T-helper 22 cell (primary cell): Measurements from ENCODE around the gene PSENEN.
"Not testable (repeated sequence)": the region's sequence is repeated elsewhere in the genome, so short reads cannot be mapped to it uniquely, and the experiment has no call there.

Experiments used
- DNase-seq: peaks from one replicate; pipeline ENCODE4 v3.0.0-alpha.2; 2020; ENCODE audit warnings: low read depth

Gene PSENEN

DNA sequence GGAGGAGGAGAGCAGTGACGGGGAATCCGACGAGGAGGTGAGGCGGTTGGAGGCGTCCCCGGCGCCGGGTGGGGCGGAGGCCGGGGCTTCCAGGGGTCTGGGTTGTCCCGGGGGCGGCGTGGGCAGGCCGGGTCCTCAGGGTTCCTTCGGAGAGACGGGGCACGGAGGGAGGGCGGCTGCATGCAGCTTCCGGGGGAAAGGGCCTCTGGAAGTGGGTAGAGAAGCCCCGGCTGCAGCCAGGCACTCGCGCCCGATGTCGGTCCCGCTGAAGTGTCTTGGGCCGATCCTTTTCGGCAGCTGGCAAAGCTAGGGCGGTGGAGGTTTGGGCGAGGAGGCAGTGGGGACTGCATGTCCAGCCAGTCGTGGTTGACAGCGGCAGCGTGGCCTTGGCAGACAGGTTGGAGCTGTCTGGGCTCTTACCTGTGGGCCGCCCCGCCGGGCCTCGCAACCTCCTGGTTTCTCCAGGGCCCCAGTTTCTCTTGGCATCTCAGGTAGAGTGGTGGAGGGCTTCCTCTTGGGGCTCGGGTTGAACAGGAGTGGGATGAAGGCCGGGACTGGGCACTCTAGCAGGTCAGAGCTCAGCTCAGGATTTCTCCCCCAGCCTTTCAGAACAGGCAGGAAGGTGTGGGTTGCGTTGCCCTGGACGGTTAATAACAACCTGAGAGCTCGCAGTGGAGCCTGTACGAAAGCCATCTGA, 27.0 kb upstream of the PSENEN start:
- no peak for DNase-seq

DNA sequence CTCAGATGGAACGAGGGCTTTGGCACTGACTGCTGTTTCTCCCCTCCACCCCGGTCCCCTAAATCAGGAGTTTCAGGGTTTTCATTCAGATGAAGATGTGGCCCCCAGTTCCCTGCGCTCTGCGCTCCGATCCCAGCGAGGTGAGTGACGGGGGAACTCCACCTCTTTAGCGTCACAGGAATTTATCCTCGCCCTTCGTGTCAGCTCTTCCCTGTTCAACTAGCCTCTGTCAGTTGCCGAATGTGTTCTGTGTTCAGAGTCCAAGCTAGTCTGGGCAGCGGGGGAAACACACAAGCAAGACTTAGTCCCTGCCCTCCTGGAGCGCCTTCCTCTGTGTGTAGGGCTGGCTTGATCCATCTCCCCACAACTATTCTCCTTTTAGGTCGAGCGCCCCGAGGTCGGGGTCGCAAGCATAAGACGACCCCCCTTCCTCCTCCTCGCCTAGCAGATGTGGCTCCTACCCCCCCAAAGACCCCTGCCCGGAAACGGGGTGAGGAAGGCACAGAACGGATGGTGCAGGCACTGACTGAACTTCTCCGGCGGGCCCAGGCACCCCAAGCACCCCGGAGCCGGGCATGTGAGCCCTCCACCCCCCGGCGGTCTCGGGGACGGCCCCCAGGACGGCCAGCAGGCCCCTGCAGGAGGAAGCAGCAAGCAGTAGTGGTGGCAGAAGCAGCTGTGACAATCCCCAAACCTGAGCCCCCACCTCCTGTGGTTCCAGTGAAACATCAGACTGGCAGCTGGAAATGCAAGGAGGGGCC, 25.9 kb upstream of the PSENEN start:
- DNase-seq, result no peak

DNA sequence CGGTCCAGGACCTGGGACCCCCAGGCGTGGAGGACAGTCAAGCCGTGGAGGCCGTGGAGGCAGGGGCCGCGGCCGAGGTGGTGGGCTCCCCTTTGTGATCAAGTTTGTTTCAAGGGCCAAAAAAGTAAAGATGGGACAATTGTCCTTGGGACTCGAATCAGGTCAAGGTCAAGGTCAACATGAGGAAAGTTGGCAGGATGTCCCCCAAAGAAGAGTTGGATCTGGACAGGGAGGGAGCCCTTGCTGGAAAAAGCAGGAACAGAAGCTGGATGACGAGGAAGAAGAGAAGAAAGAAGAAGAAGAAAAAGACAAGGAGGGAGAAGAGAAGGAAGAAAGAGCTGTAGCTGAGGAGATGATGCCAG, 25.3 kb upstream of the PSENEN start:
- no peak for DNase-seq

DNA sequence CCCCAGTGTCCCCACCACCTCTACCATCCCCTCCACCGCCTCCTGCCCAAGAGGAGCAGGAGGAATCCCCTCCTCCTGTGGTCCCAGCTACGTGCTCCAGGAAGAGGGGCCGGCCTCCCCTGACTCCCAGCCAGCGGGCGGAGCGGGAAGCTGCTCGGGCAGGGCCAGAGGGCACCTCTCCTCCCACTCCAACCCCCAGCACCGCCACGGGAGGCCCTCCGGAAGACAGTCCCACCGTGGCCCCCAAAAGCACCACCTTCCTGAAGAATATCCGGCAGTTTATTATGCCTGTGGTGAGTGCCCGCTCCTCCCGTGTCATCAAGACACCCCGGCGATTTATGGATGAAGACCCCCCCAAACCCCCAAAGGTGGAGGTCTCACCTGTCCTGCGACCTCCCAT, 24.8 kb upstream of the PSENEN start:
- DNase-seq, result no peak

DNA sequence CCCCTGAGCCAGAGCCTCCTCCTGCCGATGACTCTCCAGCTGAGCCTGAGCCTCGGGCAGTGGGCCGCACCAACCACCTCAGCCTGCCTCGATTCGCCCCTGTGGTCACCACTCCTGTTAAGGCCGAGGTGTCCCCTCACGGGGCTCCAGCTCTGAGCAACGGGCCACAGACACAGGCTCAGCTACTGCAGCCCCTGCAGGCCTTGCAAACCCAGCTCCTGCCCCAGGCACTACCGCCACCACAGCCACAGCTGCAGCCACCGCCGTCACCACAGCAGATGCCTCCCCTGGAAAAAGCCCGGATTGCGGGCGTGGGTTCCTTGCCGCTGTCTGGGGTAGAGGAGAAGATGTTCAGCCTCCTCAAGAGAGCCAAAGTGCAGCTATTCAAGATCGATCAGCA, 24.1 kb upstream of the PSENEN start:
- DNase-seq, result no peak

DNA sequence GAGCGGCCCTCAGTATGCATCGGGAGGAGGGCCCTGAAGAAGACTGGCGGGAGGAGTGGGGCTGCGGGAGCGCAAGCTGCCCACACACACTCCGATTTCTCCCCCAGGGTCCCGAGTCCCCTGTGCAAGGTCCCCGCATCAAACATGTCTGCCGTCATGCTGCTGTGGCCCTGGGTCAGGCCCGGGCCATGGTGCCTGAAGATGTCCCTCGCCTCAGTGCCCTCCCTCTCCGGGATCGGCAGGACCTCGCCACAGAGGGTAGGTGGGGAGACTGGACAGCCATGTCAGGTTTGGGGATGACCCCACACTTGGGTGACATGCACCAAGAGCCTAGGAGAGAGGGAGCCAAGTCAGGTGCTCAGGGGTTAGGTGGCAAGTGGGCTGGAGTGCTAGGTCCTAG, 23.0 kb upstream of the PSENEN start:
- no peak for DNase-seq

DNA sequence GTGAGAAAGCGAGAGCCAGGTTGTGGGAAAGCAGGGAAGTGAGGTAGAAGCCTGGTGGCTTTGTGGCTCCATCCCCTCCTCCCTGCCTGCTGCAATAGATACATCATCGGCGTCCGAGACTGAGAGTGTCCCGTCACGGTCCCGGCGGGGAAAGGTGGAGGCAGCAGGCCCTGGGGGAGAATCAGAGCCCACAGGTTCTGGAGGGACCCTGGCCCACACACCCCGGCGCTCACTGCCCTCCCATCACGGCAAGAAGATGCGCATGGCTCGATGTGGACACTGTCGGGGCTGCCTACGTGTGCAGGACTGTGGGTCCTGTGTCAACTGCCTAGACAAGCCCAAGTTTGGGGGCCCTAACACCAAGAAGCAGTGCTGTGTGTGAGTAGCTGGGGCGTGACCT, 22.6 kb upstream of the PSENEN start:
- no peak for DNase-seq

DNA sequence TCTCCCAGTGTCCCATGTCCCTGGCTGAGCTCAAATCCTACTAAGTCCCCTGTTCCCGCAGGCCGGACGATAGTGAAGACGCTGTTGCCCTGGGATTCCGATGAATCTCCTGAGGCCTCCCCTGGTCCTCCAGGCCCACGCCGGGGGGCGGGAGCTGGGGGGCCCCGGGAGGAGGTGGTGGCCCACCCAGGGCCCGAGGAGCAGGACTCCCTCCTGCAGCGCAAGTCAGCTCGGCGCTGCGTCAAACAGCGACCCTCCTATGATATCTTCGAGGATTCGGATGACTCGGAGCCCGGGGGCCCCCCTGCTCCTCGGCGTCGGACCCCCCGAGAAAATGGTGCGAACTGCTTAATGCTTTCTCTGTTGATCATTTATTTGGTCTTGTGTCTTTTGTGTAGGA, 21.8 kb upstream of the PSENEN start:
- no peak for DNase-seq

DNA sequence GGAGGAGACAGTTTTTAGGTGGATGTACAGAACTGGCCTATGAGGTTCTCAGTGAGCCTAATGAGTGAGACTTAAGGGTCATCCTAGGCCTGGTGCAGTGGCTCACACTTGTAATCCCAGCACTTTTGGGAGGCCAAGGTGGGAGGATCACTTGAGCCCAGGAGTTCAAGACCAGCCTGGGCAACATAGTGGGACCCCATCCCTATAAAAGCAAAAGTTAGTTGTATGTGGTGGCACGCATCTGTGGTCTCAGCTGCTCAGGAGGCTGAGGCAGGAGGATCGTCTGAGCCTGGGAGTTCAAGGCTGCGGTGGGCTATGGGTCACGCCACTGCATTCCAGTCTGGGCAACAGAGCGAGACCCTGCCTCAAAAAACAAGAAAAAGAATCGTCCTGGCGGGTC, 21.3 kb upstream of the PSENEN start:
- DNase-seq, result not testable (repeated sequence)

DNA sequence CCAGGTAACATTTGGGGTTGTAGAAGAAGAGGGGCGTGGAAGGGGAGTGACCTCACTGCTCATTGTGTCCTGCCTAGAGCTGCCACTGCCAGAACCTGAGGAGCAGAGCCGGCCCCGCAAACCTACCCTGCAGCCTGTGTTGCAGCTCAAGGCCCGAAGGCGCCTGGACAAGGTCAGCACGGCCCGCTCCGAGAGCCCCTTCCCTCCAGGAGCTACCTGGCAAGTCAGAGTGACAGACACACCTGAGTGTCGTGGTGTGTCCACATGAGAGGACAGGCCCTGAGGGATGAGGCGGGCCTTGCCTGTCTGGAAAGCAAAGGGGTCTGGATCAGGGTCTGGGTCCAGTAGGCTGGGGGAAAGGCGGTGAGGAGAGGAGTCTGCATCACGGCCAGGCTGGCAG, 20.9 kb upstream of the PSENEN start:
- no peak for DNase-seq

DNA sequence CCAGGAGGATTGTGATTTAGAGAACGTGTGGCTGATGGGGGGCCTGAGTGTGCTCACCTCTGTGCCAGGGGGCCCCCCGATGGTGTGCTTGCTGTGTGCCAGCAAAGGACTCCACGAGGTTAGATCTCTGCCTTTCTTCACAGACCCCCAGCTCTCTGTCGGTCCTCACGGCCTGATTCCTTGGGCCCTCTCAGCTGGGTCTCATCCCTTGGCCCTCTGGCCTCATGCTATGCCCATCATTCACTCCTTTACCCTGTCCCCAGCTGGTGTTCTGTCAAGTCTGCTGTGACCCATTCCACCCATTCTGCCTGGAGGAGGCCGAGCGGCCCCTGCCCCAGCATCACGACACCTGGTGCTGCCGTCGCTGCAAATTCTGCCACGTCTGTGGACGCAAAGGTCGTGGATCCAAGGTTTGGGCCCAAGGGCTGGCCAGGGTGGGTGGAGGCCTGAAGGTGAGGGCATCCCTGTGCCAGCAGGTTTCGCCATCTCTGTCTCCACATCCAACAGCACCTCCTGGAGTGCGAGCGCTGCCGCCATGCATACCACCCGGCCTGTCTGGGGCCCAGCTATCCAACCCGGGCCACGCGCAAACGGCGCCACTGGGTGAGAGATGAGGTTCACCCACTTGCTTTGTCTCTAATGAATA, 20.1 kb upstream of the PSENEN start:
- no peak for DNase-seq

DNA sequence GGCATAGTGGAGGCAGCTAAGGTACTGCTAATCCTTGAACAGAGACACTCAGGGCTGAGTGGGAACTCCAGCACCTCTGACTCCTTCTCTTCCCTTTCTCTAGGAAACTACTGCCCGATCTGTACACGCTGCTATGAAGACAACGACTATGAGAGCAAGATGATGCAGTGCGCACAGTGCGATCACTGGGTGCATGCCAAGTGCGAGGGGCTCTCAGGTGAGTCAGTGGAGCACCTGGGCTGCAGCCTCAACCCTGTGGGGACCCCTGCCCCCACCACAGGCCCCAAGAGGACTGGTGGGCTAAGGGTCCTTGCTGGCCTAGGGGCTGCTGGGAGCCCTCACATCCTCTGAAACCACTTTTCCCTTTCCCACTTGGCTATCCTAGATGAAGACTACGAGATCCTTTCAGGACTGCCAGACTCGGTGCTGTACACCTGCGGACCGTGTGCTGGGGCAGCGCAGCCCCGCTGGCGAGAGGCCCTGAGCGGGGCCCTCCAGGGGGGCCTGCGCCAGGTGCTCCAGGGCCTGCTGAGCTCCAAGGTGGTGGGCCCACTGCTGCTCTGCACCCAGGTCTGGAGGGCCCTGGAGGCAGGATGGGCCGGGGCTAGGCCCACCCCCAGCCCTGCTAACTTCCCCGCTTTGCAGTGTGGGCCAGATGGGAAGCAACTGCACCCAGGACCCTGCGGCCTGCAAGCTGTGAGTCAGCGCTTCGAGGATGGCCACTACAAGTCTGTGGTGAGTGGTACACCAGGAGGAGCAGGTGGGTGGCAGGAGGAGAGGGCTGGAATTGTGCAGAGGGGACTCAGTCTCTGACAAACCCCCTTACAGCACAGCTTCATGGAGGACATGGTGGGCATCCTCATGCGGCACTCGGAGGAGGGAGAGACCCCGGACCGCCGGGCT, 18.1 kb upstream of the PSENEN start:
- no peak for DNase-seq

DNA sequence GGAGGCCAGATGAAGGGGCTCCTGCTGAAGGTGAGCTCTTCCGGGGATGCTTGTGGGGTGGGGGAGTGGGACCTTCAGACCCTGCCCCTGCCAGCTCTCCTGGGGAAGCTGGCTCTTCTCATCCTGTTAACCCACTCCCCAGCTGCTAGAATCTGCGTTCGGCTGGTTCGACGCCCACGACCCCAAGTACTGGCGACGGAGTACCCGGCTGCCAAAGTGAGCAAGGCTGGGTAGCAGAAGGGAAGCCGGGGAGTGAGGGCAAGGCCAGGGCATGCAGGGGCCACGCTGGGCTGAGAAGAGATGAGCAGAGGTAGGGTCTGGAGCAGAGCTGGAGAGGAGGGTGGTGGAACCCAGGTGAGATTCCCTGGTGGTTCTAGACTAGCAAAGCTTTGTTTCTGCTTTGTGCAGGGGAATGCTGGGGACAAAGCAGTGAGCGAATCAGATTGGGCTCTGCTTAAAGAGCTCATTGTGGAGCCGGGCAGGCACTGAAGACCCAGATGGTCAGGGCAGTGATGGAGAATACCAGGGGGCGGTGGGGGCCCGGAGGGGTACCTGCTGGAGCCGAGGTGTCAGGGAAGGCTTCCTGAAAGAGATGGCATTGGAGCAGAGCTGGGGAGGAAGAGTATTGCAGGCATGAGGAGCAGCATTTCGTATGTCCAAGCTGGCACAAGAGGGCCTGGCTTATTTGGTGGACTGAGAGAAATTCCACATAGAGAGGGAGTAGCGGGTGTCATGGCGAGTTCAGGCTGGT, 17.3 kb upstream of the PSENEN start:
- DNase-seq, result no peak

DNA sequence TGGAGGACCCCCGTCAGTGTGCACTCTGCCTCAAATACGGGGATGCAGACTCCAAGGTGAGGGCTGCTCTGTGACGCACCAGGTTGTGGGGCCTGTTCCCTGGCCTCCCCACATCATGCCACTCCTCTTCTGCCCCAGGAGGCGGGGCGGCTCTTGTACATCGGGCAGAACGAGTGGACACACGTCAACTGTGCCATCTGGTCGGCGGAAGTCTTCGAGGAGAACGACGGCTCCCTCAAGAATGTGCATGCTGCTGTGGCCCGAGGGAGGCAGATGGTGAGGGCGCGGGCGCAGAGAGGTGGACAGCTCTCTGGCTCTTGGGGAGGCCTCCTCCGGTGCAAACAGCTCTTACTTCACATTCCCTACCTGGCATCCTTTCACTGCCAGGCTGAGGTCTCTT, 16.4 kb upstream of the PSENEN start:
- no peak for DNase-seq

DNA sequence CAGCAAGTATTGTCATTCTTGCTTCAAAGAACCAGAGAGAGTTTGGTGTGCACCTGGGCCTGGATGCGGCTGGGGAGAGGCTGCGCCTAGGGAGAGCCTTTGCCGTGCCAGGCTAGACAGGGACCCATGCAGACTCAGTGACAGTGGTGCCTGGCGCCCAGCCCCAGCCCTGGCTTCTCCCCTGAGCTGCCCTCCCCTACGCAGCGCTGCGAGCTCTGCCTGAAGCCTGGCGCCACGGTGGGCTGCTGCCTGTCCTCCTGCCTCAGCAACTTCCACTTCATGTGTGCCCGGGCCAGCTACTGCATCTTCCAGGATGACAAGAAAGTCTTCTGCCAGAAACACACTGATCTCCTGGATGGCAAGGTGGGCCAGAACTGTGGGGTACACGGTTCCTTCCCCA, 15.7 kb upstream of the PSENEN start:
- DNase-seq, result no peak

DNA sequence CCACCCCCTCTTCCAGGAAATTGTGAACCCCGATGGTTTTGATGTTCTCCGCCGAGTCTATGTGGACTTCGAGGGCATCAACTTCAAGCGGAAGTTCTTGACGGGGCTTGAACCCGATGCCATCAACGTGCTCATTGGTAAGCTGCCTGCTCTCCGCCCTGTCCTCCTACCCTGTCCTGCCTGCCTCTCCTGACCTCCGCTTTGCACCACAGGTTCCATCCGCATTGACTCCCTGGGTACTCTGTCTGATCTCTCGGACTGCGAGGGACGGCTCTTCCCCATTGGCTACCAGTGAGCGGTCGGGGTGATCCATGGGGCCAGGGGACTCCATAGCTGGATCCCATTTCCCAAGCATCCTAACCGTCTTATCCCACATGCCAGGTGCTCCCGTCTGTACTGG, 15.1 kb upstream of the PSENEN start:
- DNase-seq, result no peak

DNA sequence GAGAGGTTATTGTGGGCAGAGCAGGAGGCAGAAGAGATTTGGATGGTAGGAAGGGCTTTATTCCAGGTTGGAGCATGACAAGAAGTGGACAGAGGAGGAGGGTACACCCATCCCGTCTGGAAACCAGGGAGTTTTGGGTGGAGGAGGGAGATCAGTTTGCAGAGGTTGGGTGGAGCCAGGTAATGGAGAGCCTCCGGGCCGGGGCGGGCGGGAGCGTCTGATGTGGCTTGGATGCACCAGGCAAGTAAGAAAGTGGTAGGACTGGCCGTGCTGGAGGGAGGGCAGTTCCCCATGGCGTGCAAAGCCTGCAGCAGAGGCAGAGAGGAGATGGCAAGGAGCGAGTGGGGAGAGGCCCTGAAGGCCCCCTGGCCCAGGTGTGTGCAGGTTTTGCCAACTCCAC, 14.1 kb upstream of the PSENEN start:
- no peak for DNase-seq

DNA sequence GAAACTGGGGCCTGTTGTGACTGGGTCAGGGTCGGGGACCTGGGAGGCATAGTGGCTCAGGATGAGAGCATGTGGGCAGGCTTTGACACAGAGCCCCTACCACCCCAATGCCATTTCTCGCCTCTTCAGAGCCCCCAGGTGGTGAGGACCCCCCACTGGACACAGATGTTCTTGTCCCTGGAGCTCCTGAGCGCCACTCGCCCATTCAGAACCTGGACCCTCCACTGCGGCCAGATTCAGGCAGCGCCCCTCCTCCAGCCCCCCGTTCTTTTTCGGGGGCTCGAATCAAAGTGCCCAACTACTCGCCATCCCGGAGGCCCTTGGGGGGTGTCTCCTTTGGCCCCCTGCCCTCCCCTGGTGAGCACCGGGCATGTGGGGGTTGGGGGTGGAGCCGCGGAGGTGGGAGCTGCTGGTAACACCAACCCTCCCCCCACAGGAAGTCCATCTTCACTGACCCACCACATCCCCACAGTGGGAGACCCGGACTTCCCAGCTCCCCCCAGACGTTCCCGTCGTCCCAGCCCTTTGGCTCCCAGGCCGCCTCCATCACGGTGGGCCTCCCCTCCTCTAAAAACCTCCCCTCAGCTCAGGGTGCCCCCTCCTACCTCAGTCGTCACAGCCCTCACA, 13.6 kb upstream of the PSENEN start:
- no peak for DNase-seq

DNA sequence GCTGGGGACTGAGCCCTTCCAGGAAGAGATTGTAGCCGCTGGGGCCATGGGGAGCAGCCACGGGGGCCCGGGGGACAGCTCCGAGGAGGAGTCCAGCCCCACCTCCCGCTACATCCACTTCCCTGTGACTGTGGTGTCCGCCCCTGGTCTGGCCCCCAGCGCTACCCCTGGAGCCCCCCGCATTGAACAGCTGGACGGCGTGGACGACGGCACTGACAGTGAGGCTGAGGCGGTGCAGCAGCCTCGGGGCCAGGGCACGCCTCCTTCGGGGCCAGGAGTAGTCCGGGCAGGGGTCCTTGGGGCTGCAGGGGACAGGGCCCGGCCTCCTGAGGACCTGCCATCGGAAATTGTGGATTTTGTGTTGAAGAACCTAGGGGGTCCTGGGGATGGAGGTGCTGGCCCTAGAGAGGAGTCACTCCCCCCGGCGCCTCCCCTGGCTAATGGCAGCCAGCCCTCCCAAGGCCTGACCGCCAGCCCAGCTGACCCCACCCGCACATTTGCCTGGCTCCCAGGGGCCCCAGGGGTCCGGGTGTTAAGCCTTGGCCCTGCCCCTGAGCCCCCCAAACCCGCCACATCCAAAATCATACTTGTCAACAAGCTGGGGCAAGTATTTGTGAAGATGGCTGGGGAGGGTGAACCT, 12.8 kb upstream of the PSENEN start:
- no peak for DNase-seq

DNA sequence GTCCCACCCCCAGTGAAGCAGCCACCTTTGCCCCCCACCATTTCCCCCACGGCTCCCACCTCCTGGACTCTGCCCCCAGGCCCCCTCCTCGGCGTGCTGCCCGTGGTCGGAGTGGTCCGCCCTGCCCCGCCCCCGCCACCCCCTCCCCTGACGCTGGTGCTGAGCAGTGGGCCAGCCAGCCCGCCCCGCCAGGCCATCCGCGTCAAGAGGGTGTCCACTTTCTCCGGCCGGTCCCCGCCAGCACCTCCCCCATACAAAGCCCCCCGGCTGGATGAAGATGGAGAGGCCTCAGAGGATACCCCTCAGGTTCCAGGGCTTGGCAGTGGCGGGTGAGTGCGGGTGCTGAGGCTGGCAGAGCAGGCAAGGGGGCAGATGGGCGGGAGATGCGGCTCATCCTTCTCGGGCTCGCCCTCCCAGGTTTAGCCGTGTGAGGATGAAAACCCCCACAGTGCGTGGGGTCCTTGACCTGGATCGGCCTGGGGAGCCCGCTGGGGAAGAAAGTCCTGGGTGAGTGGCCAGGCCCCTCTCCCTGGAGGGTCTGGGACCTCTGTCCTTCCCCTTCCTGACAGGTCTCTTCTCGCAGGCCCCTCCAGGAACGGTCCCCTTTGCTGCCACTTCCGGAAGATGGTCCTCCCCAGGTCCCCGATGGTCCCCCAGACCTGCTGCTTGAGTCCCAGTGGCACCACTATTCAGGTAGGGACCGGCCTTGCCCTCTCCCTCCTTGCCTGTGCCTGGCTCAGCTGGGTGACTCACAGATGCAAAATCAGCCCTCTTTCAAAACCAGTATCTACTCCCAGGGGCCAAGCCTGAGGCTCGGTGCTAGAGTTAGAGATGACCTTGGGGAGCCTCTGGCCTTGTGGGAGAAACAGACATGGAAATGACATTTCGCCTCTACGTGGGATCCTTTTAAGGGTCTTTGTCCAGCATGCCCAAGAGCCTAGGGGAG, 12.0 kb upstream of the PSENEN start:
- no peak for DNase-seq
